GM06990 (cell line): ENCODE results near the gene PFKP.

Experiments
- DNase-seq: peaks from one replicate; pipeline ENCODE4 v3.0.0-alpha.2; 2011; ENCODE audit not compliant: insufficient read length; ENCODE audit errors: extremely low read depth
- H3K27me3 ChIP-seq: replicated peaks from 2 replicates; pipeline ENCODE4 v1.6.0; 2011; ENCODE audit warnings: low read length; ENCODE audit not compliant: control insufficient read depth, insufficient read depth
- H3K36me3 ChIP-seq: 2 replicates; pipeline ENCODE4 v1.5.1; 2011; ENCODE audit warnings: low read length; ENCODE audit not compliant: control insufficient read depth, insufficient read depth
- H3K4me3 ChIP-seq: replicated peaks from 2 replicates; pipeline ENCODE4 v1.5.1; 2011; ENCODE audit warnings: low read depth, mild to moderate bottlenecking, control low read depth, low read length
- TF ChIP-seq, protein P1 (sequence below): IDR thresholded peaks from 2 replicates; pipeline ENCODE4 v1.5.1; 2011; ENCODE audit warnings: low read length, control low read depth, mild to moderate bottlenecking, inconsistent platforms; ENCODE audit not compliant: insufficient read depth, poor library complexity, severe bottlenecking

Gene PFKP

DNA sequence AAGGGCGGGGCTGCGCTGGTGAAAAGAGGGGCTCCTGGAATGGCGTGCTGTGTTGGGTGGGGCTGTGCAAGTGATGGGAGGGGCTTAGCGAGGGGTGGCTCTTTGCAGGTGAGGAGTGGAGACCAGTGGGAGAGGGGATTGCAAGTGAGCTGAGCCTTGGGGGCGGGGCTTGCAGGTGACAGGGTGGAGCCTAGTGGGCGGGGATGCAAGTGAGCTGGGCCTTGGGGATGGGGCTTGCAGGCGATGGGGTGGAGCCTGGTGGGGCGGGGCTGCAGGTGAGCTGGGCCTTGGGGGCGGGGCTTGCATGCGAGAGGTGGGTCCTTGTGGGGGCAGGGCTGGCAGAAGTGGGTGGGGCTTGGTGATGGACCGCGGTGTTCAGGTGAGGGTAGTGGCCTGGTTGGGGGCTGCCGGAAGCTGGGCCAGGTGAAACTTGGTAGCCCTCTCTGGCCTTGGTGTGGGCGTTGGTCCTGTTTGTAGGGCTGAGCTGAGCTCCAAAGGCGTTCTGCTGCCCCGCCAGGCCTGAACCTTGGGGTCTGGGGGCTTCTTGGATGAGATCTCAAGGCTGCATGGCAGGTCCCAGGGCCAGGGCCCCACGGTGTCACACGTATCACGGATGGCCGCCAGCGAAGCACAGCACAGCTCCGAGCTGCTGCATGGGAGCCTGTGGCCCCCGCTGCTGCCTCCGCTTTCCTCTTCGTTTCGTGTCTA is 106.0 kb downstream of the PFKP start:
- Histone ChIP-seq H3K27me3 (no peaks in the 10 kb centered on the region), H3K4me3 (peak overlapping the region; percentile 52), H3K36me3 (peaks cover 6% of the 10 kb centered on the region; the same call in 1 of the 2 replicates)
- no peak for DNase-seq
- TF ChIP-seq, protein P1, sequence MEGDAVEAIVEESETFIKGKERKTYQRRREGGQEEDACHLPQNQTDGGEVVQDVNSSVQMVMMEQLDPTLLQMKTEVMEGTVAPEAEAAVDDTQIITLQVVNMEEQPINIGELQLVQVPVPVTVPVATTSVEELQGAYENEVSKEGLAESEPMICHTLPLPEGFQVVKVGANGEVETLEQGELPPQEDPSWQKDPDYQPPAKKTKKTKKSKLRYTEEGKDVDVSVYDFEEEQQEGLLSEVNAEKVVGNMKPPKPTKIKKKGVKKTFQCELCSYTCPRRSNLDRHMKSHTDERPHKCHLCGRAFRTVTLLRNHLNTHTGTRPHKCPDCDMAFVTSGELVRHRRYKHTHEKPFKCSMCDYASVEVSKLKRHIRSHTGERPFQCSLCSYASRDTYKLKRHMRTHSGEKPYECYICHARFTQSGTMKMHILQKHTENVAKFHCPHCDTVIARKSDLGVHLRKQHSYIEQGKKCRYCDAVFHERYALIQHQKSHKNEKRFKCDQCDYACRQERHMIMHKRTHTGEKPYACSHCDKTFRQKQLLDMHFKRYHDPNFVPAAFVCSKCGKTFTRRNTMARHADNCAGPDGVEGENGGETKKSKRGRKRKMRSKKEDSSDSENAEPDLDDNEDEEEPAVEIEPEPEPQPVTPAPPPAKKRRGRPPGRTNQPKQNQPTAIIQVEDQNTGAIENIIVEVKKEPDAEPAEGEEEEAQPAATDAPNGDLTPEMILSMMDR, result no peak

DNA sequence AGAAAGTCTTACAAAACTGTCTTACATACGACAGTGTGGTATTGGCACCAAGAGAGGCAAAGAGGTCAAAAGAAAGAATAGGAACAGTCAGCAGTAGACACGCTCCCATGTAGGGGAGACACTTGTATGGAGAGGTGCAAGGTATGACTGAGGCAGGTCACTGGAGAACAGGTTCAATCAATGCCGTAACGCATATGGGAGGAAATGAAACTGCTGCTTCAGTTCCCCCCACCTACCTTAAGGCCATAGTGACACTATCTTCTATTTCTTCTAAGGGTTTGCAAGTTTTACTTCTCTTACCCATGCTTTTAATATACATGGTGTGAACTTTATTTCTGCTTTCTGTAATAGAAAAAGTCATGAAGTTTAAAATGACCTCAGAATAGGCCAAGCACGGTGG is 110.7 kb downstream of the PFKP start:
- DNase-seq, result no peak
- no peaks in the 10 kb centered on the region for H3K36me3 ChIP-seq
- no peak overlapping the region for H3K4me3 ChIP-seq
- no peaks in the 10 kb centered on the region; the same call in 1 of the 2 replicates for H3K27me3 ChIP-seq
- TF ChIP-seq, protein P1, result no peak

DNA sequence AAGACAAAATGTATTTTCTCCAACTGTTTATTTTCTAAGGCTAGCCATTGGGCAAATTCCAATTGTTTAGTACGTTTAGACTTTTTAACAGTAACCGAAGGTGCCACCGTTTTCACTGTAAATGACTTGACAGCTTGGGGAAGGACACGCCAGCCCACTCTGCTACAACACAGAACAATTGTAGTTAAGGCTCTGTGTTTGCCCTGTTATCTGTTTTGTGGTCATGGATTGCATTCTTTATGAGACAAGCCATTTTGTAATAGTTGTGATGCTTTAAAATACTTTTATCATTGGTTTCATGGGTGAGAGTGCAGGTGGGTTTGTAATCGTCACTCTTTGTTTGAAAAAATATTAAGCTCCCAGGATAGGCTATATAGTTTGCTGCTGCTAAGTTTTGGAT is 111.8 kb downstream of the PFKP start:
- H3K4me3 ChIP-seq, result no peak overlapping the region
- no peaks in the 10 kb centered on the region; the same call in 1 of the 2 replicates for H3K27me3 ChIP-seq
- TF ChIP-seq, protein P1, result no peak
- H3K36me3 ChIP-seq, result no peaks in the 10 kb centered on the region
- no peak for DNase-seq

DNA sequence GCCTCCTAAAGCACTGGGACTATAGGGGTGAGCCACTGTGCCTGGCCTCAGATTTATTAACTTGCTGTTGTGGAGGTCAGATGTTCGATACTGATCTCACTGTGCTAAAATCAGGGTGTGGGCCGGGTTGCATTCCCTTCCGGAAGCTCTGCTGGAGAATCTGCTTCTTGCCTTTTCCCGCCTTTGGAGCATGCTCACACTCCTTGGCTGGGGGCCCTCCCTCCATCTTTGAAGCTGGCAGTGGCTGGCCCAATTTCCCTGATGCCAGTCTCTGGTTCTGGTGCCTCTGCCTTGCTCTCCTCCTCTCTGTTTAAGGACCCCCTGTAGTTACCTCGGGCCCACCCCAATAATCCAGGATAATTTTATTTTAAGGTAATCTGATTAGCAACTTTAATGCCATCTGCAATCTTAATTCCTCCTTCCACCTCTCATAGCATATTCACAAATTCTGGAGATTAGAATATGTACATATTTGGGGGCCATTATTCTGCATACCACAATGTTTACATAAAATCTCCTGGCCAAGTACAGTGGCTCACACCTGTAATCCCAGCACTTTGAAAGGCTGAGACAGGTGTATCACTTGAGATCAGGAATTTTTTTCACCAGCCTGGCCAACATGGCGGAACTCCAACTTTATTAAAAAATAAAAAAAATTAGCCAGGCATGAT is 113.1 kb downstream of the PFKP start:
- Histone ChIP-seq H3K4me3 (no peak overlapping the region), H3K36me3 (no peaks in the 10 kb centered on the region), H3K27me3 (no peaks in the 10 kb centered on the region; the same call in 1 of the 2 replicates)
- no peak for DNase-seq
- TF ChIP-seq, protein P1, result no peak

DNA sequence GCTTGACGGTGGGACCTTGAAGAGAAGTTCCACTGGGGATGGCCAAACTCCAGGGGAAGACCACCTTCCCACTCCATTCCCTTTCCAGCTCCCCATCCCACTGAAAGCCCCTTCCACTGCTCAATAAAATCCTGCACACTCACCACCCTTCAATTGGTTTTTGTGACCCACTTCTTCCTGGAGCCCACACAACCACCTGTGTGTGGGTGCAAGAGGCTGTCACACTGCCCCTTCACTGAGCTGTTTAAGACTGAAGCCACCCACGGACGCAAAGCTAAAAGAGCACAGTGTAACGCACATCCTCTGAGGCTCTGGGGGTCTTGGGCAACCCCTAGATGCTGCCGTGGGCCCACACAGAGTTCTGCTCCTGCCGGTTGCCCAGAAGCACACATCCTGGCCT is 118.0 kb downstream of the PFKP start:
- Histone ChIP-seq H3K36me3 (no peaks in the 10 kb centered on the region), H3K4me3 (no peak overlapping the region), H3K27me3 (no peaks in the 10 kb centered on the region; the same call in 1 of the 2 replicates)
- DNase-seq, result no peak
- TF ChIP-seq, protein P1, result no peak

GRCh38 chr10:3186368-3186767 is 119.0 kb downstream of the PFKP start:
- TF ChIP-seq, protein P1, result no peak
- no peak for DNase-seq
- H3K27me3 ChIP-seq, result no peaks in the 10 kb centered on the region; the same call in 1 of the 2 replicates

More at GRCh38 chr10:3186368-3186767, 119.0 kb downstream of the PFKP start:
- Histone ChIP-seq H3K4me3 (no peak overlapping the region), H3K36me3 (no peaks in the 10 kb centered on the region)
